ENCODE measurements around the gene C2CD4C.
"Not testable (repeated sequence)": the region's sequence is repeated elsewhere in the genome, so short reads cannot be mapped to it uniquely, and the experiment has no call there.

C2CD4C gene

GRCh38 chr19:397321-397720, 11.6 kb downstream of the C2CD4C start:
- peaks cover 15% of the 10 kb centered on the region for H3K9me3 ChIP-seq (ENCODE audit: insufficient read depth, low read length, severe bottlenecking)
- H3K27me3 ChIP-seq (ENCODE audit: insufficient read depth, low read length, poor library complexity): no peaks in the 10 kb centered on the region
- H2AFZ ChIP-seq (ENCODE audit: low read depth, low read length): no peak overlapping the region
- H3K4me2 ChIP-seq (ENCODE audit: insufficient read depth, low read length): no peak overlapping the region
- DNase-seq: no peak
- no peaks in the 10 kb centered on the region for H3K79me2 ChIP-seq (ENCODE audit: insufficient read depth, low read length)
- H3K4me3 ChIP-seq (ENCODE audit: low read depth in 1 of 2, low read length in 2 of 2): no peak overlapping the region
- TF ChIP-seq EZH2 (IDR thresholded peaks at IDR 0.05; ENCODE audit: borderline replicate concordance, low read depth, low read length, severe bottlenecking) (no peak), CTCF (IDR thresholded peaks at IDR 0.05; ENCODE audit: borderline replicate concordance, extremely low read depth, low read length, poor library complexity, severe bottlenecking) (no peak)
- no peak overlapping the region for H3K27ac ChIP-seq (ENCODE audit: low read length)
- H3K36me3 ChIP-seq (ENCODE audit: insufficient read depth, low read length): no peaks in the 10 kb centered on the region
- no peaks in the 10 kb centered on the region for H4K20me1 ChIP-seq (ENCODE audit: insufficient read depth, low read length)
- ATAC-seq (ENCODE audit: insufficient read depth, low read depth): no peak
- H3K4me1 ChIP-seq (ENCODE audit: insufficient read depth, low read length): no peaks in the 10 kb centered on the region
- H3K9ac ChIP-seq (ENCODE audit: low read depth, low read length): no peak overlapping the region

GRCh38 chr19:395467-395866, 13.5 kb downstream of the C2CD4C start:
- Histone ChIP-seq H3K27me3 (ENCODE audit: insufficient read depth, low read length, poor library complexity) (no peaks in the 10 kb centered on the region), H3K4me1 (ENCODE audit: insufficient read depth, low read length) (no peaks in the 10 kb centered on the region), H3K9me3 (ENCODE audit: insufficient read depth, low read length, severe bottlenecking) (peaks cover 15% of the 10 kb centered on the region), H2AFZ (ENCODE audit: low read depth, low read length) (no peak overlapping the region), H3K27ac (ENCODE audit: low read length) (no peak overlapping the region), H3K9ac (ENCODE audit: low read depth, low read length) (no peak overlapping the region), H3K4me2 (ENCODE audit: insufficient read depth, low read length) (no peak overlapping the region), H3K4me3 (ENCODE audit: low read depth in 1 of 2, low read length in 2 of 2) (no peak overlapping the region), H3K79me2 (ENCODE audit: insufficient read depth, low read length) (no peaks in the 10 kb centered on the region), H3K36me3 (ENCODE audit: insufficient read depth, low read length) (no peaks in the 10 kb centered on the region), H4K20me1 (ENCODE audit: insufficient read depth, low read length) (no peaks in the 10 kb centered on the region)
- TF ChIP-seq CTCF (IDR thresholded peaks at IDR 0.05; ENCODE audit: borderline replicate concordance, extremely low read depth, low read length, poor library complexity, severe bottlenecking): no peak
- DNase-seq (no peak), ATAC-seq (ENCODE audit: insufficient read depth, low read depth) (no peak)

- not testable (repeated sequence) for H3K4me3 ChIP-seq (ENCODE audit: low read depth in 1 of 2, low read length in 2 of 2); H2AFZ ChIP-seq (ENCODE audit: low read depth, low read length); H3K27ac ChIP-seq (ENCODE audit: low read length); H3K79me2 ChIP-seq (ENCODE audit: insufficient read depth, low read length); ATAC-seq (ENCODE audit: insufficient read depth, low read depth); DNase-seq; H3K9ac ChIP-seq (ENCODE audit: low read depth, low read length); H3K4me2 ChIP-seq (ENCODE audit: insufficient read depth, low read length); H3K4me1 ChIP-seq (ENCODE audit: insufficient read depth, low read length); H3K36me3 ChIP-seq (ENCODE audit: insufficient read depth, low read length); H4K20me1 ChIP-seq (ENCODE audit: insufficient read depth, low read length); H3K27me3 ChIP-seq (ENCODE audit: insufficient read depth, low read length, poor library complexity)
- H3K9me3 ChIP-seq (ENCODE audit: insufficient read depth, low read length, severe bottlenecking): peaks cover 15% of the 10 kb centered on the region
These were observed 14.1 kb downstream of the C2CD4C start for GRCh38 chr19:394857-395256.

DNA sequence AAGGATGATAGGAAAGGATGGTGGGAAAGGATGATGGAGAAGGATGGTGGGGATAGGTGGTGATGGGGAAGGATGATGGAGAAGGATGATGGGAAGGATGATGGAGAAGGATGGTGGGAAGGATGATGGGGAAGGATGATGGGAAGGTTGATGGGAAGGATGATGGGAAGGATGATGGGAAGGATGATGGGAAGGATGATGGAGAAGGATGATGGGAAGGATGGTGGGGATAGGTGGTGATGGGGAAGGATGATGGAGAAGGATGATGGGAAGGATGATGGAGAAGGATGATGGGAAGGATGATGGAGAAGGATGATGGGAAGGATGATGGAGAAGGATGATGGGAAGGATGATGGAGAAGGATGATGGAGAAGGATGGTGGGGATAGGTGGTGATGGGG, 15.4 kb downstream of the C2CD4C start:
- not testable (repeated sequence) for H3K27me3 ChIP-seq (ENCODE audit: insufficient read depth, low read length, poor library complexity); DNase-seq; H3K4me1 ChIP-seq (ENCODE audit: insufficient read depth, low read length); ATAC-seq (ENCODE audit: insufficient read depth, low read depth); H4K20me1 ChIP-seq (ENCODE audit: insufficient read depth, low read length); H3K4me2 ChIP-seq (ENCODE audit: insufficient read depth, low read length); H3K79me2 ChIP-seq (ENCODE audit: insufficient read depth, low read length); H2AFZ ChIP-seq (ENCODE audit: low read depth, low read length); H3K27ac ChIP-seq (ENCODE audit: low read length); H3K9ac ChIP-seq (ENCODE audit: low read depth, low read length); H3K36me3 ChIP-seq (ENCODE audit: insufficient read depth, low read length); H3K4me3 ChIP-seq (ENCODE audit: low read depth in 1 of 2, low read length in 2 of 2)
- peaks cover 15% of the 10 kb centered on the region for H3K9me3 ChIP-seq (ENCODE audit: insufficient read depth, low read length, severe bottlenecking)
